HG03135 (cell line): ENCODE results near the gene IFNL3.
"Not testable (repeated sequence)": the region's sequence is repeated elsewhere in the genome, so short reads cannot be mapped to it uniquely, and the experiment has no call there.

Experiments used
- ATAC-seq: cut with Tn5 transposase; IDR thresholded peaks from one replicate; pipeline ENCODE4 v1.9.1; 2021; ENCODE audit warnings: mild to moderate bottlenecking, moderate library complexity; ENCODE audit not compliant: unreplicated experiment

Gene IFNL3

DNA sequence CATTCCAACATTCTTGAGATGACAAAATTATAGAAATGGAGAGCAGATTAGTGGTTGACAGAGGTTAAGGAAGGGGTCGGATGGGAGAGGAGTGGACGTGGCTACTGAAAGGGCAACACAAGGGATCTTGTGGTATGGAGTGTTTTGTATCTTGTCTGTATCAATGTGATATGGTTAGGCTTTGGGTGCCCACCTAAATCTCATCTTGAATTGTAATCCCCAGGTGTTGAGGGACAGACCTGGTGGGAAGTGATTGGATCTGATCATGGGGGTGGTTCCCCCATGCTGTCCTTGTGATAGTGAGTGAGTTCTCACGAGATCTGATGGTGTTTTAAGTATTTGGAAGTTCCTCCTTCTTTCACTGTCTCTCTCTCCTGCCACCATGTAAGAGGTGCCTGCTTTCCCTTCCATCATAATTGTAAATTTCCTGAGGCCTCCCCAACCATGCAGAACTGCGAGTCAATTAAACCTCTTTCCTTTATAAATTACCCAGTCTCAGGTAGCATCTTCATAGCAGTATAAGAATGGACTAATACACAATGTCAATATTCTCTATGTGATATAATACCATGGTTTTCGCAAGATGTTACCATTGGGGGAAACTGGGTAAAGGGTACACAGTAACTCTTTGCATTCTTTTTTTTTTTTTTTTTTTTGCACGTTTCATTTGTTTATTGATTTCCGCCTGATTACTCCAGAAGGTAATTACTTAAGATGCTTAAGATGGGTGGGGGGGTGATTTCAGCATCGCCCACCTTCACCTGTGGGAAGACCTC is 8.8 kb upstream of the IFNL3 start:
- ATAC-seq = no peak

GRCh38 chr19:39252458-39252857 is 7.7 kb upstream of the IFNL3 start:
- no peak for ATAC-seq

GRCh38 chr19:39251846-39252245 is 7.0 kb upstream of the IFNL3 start:
- ATAC-seq = no peak

GRCh38 chr19:39251081-39251480 is 6.3 kb upstream of the IFNL3 start:
- ATAC-seq = no peak

GRCh38 chr19:39248806-39249205 is 4.0 kb upstream of the IFNL3 start, which contains the start of gene IFNL4:
IFNL4 (minus strand) TSS chr19:39248856.
- no peak for ATAC-seq

DNA sequence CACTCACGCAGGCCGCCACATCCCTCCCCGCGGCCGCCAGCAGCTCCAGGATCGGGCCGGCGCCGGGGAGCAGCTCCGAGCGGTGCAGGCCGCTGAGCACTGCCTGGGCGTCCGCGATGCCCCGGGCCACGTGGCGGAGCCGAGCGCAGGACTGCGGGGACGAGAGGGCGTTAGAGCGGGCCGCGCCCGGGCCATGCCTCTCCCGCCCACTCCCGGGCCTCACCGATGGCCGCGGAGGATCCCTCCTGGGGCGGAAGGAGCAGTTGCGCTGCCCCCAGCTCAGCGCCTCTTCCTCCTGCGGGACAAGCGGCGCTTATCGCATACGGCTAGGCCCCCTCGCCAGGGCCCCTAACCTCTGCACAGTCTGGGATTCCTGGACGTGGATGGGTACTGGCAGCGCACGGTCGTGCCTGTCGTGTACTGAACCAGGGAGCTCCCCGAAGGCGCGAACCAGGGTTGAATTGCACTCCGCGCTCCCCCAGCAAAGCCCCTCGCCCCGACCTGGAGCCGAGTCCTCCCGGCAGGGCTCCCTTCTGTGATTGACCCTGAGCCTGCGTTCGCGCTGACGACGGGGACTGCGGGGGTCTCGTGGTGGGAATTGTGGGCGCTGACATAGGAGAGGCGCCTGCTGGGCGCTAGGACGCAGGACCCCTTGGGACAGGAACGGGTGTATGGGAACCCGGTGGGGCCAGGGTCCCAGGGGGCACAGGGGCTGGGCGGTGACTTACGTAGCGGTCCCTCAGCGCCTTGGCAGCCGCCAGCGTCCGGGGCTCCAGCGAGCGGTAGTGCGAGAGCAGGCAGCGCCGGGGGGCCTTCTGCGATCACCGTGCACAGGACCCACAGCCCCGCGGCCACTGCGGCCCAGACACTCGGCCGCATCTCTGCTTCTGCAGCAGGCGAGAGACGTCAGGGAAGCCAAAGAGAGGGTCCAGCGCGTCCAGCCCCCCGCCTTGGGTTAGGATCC is 3.2 kb upstream of the IFNL3 start:
- ATAC-seq = no peak

GRCh38 chr19:39246951-39247669 is 2.3 kb upstream of the IFNL3 start:
- ATAC-seq = no peak

GRCh38 chr19:39245166-39245565 is 360 bp upstream of the IFNL3 start:
- not testable (repeated sequence) for ATAC-seq

- not testable (repeated sequence) for ATAC-seq
Observed at GRCh38 chr19:39243741-39244140, 1.1 kb downstream of the IFNL3 start.

DNA sequence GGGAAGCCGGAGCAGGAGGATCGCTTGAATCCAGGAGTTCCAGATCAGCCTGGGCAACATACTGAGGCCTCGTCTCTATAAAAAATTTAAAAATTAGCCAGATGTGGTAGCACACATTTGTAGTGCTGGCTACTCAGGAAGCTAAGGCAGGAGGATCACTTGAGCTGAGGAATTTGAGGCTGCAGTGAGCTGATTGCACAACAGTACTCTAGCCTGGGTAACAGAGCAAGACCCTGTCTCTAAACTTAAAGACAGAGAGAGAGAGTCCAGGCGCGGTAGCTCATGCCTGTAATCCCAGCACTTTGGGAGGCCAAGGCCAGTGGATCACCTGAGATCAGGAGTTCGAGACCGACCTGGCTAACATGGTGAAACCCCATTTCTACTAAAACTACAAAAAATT is 4.4 kb downstream of the IFNL3 start:
- no peak for ATAC-seq

DNA sequence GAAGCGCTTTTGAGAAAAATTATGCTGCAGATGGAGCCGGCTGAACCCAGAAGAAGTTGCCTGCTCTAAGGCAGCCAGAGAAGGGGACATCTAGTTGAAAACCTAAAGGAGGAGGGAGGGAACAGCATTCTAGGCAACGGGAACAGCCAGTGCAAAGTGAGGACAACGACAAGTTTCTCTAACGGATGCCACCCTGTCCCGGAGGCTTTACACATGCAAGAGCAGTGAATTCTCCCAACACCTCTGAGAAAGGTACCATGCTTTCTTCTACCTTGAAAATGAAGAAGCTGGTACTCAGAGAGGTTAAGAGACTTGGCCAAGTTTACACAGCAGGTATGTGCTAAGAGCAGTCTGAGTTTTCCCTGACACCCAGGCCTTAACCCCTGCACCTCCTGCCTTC is 5.9 kb downstream of the IFNL3 start:
- ATAC-seq = no peak

DNA sequence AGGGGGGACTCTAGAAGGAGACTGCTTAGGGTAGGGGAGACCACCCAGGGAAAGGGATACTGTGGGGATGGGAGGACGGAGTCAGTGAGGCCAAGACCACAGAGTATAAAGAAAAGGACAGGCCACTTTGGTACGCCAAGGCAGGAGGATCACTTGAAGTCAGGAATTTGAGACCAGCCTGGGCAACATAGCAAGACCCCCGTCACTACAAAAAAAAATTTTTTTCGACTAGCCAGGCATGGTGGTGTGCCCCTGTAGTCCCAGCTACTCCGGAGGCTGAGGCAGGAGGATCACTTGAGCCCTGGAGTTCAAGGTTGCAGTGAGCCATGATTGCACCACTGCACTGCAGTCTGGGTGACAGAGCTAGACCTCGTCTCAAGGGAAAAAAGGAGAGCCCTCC is 6.6 kb downstream of the IFNL3 start:
- no peak for ATAC-seq

DNA sequence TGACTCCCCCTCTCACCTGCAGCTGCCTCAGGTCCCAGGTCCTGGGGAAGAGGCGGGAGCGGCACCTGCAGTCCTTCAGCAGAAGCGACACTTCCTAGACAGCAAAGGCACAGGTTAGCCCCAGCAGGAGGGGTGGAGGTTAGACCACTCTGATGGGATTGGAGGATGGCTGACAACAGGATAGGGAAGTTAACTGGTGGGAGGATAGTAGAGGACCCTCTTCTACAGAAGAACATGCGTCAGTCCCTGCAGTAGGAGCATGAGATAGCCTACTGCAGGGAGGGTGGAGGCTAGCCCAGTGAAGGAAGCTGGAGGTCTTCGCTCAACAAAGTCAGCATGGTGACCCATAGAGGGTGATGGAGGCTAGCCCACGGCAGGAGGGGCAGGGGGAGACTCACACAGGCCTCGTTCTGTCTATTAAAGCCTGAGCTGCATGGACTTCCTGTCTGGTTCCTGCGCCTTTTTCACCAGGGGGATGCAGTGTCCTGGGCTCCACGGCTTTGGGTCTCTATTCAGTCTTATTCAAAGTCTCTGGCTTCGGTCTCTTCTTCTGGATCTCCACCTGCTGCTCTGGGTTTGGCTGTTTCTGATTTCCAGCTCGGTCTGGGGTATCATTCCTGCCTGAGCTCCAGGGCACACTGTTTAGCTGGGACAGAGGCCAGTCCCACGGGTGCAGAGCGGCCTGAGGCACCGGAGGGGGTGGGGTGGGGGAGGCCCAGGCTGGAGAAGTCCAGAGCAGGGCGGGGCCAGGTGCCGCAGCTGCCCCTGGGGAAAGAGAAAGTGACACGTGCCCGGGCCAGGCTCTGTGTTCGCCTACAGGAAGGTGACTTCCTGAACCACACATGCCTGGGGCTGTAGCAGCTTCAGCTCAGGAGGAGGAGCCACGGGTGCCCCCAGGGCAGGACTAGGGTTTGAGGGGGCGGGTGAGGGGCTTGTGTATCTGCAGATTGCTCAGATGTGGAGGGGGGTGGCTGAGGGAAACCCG is 7.3 kb downstream of the IFNL3 start:
- ATAC-seq = no peak

DNA sequence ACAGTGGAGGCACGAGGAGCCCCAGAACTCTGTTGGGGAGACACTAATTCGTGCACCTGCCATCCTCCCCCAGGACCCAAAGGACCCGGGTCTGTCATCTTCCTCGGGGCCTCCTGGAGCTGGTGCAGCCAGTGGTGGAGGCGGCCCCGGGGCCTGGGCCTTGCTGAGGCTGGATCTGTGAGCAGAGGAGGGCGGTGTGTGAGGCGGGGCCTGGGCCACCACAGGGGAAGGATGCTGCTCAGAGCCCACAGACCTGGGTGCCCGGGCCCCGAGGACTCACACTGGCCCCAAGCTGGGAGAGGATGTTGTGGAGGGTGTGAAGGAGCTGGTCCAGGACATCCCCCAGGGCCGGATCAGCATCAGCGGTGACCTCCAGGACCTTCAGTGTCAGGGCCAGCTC is 8.3 kb downstream of the IFNL3 start:
- no peak for ATAC-seq

GRCh38 chr19:39232708-39233107 is 12.1 kb downstream of the IFNL3 start:
- no peak for ATAC-seq

GRCh38 chr19:39230096-39230764 is 14.6 kb downstream of the IFNL3 start:
- no peak for ATAC-seq

DNA sequence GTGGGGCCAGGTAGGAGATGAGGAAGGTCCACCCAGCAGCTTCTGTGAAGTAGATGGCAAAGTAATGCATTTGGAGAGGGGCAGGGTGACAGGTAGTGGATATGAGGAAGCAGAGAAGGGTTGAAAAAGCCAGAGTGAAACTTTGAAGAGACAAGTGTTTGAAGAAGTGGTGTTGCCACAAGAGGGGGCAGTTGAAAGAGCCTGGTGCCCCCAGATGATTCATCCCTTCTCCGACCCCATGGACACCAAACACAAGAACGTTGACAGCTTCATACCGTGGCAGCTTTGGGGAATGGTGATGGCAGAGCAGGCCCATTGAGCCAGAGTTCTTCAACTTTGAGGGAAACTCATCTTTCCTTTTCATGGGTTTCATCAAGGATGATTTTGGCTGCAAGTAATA is 19.9 kb downstream of the IFNL3 start:
- no peak for ATAC-seq

DNA sequence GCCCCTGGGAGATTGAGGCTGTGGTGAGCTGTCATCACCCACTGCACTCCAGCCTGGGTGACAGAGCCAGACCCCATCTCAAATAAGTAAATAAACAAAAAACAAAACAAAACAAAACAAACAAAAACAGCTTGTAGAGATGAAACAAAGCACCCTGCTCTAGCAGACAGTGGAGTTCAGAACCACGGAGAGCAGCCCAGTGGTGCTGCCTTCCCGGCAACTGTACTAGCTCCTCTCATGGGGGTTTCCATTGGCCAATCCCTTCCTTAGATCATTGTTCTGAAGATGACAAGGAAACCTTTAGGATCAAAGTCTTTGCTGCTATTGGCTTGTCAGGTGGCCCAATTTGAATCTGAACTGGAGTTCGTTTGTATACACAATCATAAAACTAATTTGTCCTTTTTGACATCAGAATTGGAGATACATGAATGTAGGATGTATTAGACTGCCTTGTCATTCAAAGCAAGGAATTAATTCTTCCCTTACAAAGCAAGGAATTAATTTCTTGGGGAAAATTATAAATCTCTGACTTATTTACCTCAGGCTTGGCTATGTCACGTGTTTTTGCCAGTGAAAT is 21.0 kb downstream of the IFNL3 start:
- ATAC-seq = no peak

GRCh38 chr19:39219108-39219507 is 25.7 kb downstream of the IFNL3 start:
- ATAC-seq = not testable (repeated sequence)
